ENCODE measurements around the gene SSH2.

DNA sequence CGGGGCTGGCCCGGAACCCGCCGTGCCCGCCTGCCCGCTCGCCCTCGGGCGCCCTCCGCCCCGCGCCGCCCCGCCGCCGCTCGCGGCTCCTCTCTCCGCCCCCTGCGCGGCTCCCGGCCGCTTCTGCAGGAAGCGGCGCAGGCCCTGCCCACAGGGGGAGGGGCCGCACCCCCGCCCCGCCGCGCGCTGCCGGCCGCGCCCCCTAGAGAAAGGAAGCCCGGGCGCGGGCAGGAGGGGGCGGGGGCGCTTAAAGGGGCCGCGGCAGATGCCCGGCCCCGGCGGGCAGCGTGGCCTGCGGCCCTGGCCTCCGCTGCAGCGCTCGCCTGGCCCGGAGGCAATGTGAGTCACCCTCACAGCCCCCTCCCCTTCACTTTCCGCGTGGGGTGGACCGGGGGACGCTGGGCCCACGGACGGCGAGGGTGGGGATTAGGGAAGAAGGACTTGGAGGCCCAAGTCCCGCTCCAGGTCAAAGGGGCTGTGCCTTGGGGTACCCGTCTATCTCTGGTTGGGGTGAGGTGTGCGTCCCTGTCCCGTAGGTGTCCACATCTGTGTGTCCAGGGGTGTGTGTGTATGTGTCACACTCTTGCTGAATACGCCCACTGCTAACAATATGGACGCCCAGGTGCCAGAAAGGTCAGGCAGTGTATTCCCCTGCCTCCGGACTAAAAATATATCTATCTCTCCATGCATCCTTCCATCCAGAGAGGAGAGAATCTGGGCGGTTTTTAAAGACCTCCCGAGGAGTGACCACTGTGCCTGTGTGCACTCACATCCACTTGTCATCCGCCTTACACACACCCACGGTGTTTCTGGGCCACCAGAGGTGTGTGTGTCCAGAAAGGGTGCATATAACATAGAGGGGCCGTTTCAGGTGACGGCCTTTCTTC is 340.3 kb downstream of the SSH2 start, which contains the start of gene GIT1:
- TF ChIP-seq, protein P1, sequence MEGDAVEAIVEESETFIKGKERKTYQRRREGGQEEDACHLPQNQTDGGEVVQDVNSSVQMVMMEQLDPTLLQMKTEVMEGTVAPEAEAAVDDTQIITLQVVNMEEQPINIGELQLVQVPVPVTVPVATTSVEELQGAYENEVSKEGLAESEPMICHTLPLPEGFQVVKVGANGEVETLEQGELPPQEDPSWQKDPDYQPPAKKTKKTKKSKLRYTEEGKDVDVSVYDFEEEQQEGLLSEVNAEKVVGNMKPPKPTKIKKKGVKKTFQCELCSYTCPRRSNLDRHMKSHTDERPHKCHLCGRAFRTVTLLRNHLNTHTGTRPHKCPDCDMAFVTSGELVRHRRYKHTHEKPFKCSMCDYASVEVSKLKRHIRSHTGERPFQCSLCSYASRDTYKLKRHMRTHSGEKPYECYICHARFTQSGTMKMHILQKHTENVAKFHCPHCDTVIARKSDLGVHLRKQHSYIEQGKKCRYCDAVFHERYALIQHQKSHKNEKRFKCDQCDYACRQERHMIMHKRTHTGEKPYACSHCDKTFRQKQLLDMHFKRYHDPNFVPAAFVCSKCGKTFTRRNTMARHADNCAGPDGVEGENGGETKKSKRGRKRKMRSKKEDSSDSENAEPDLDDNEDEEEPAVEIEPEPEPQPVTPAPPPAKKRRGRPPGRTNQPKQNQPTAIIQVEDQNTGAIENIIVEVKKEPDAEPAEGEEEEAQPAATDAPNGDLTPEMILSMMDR (IDR thresholded peaks at IDR 0.05; ENCODE audit: low read depth, low read length): no peak
- no peak for TF ChIP-seq EZH2phosphoT487 (IDR thresholded peaks at IDR 0.05; ENCODE audit: low read depth)

All from OCI-LY3 (cell line).